KMS-11 (cell line): Measurements from ENCODE around the gene HOXC13.

ENCODE experiments used
- H2AFZ ChIP-seq: fragments of 200-600 bp; sonication (generic); 2 replicates; pipeline ENCODE4 v1.6.1; 2016; ENCODE audit warnings: antibody characterized with exemption, mixed run types, low read depth
- H3K27ac ChIP-seq: fragments of 200-600 bp; sonication (generic); 2 replicates; pipeline ENCODE4 v1.6.1; 2016; ENCODE audit warnings: mild to moderate bottlenecking, mixed run types
- H3K27me3 ChIP-seq: fragments of 200-600 bp; sonication (generic); 2 replicates; pipeline ENCODE4 v1.6.1; 2017; ENCODE audit warnings: mild to moderate bottlenecking, low read depth, mixed run types, moderate library complexity; ENCODE audit not compliant: insufficient read depth
- H3K36me3 ChIP-seq: fragments of 200-600 bp; sonication (generic); 2 replicates; pipeline ENCODE4 v1.6.1; 2017; ENCODE audit warnings: mild to moderate bottlenecking, mixed run types; ENCODE audit not compliant: insufficient read depth
- H3K4me1 ChIP-seq: fragments of 200-600 bp; sonication (generic); 2 replicates; pipeline ENCODE4 v1.6.1; 2016; ENCODE audit warnings: mild to moderate bottlenecking, low read depth, mixed run types; ENCODE audit not compliant: poor library complexity, severe bottlenecking
- H3K4me2 ChIP-seq: fragments of 200-600 bp; sonication (generic); 2 replicates; pipeline ENCODE4 v1.7.0; 2016; ENCODE audit warnings: mild to moderate bottlenecking, mixed run types
- H3K4me3 ChIP-seq: fragments of 200-600 bp; sonication (generic); IDR thresholded peaks from 2 replicates; pipeline ENCODE4 v1.6.1; 2017; ENCODE audit warnings: low read depth, low read length, mixed read lengths; ENCODE audit not compliant: insufficient read depth
- H3K79me2 ChIP-seq: fragments of 200-600 bp; sonication (generic); 2 replicates; pipeline ENCODE4 v1.6.1; 2016; ENCODE audit warnings: low read depth, mixed run types; ENCODE audit not compliant: insufficient read depth
- H3K9ac ChIP-seq: fragments of 200-600 bp; sonication (generic); 2 replicates; pipeline ENCODE4 v1.6.1; 2016; ENCODE audit warnings: mild to moderate bottlenecking, mixed run types
- H4K20me1 ChIP-seq: fragments of 200-600 bp; sonication (generic); 2 replicates; pipeline ENCODE4 v1.6.1; 2016; ENCODE audit warnings: mild to moderate bottlenecking, mixed run types; ENCODE audit not compliant: insufficient read depth
- CTCF ChIP-seq: fragments of 200-600 bp; sonication (generic); conservative IDR thresholded peaks from 2 replicates; pipeline ENCODE4 v1.6.1; 2017; ENCODE audit warnings: low read depth, mild to moderate bottlenecking, antibody characterized with exemption, low read length, moderate library complexity, mixed read lengths

HOXC13 gene

GRCh38 chr12:53942467-53942997 is 3.9 kb downstream of the HOXC13 start:
- Histone ChIP-seq H4K20me1 (no peaks in the 10 kb centered on the region), H3K79me2 (no peaks in the 10 kb centered on the region), H3K9ac (no peak overlapping the region), H3K4me3 (no peak overlapping the region), H2AFZ (no peak overlapping the region), H3K4me1 (no peaks in the 10 kb centered on the region), H3K4me2 (no peak overlapping the region), H3K27me3 (peaks cover 68% of the 10 kb centered on the region), H3K36me3 (no peaks in the 10 kb centered on the region), H3K27ac (no peak overlapping the region)
- TF ChIP-seq CTCF: no peak

- no peak overlapping the region for H2AFZ ChIP-seq
- H3K4me1 ChIP-seq: no peaks in the 10 kb centered on the region
- no peak for TF ChIP-seq CTCF
- H3K27me3 ChIP-seq: peaks cover 74% of the 10 kb centered on the region
- no peaks in the 10 kb centered on the region for H3K36me3 ChIP-seq
- no peak overlapping the region for H3K9ac ChIP-seq
- no peaks in the 10 kb centered on the region for H4K20me1 ChIP-seq
- no peak overlapping the region for H3K4me2 ChIP-seq
- H3K79me2 ChIP-seq: no peaks in the 10 kb centered on the region
- no peak overlapping the region for H3K4me3 ChIP-seq
- no peak overlapping the region for H3K27ac ChIP-seq
Measured at GRCh38 chr12:53944209-53944608, 5.6 kb downstream of the HOXC13 start.

GRCh38 chr12:53944907-53945847 is 6.5 kb downstream of the HOXC13 start:
- Histone ChIP-seq H3K9ac (no peak overlapping the region), H3K27ac (no peak overlapping the region), H3K79me2 (no peaks in the 10 kb centered on the region), H3K4me2 (no peak overlapping the region), H4K20me1 (no peaks in the 10 kb centered on the region), H3K4me1 (no peaks in the 10 kb centered on the region), H2AFZ (no peak overlapping the region), H3K4me3 (no peak overlapping the region), H3K36me3 (no peaks in the 10 kb centered on the region), H3K27me3 (peaks cover 80% of the 10 kb centered on the region)
- no peak for TF ChIP-seq CTCF

- no peak overlapping the region for H3K9ac ChIP-seq
- H3K4me1 ChIP-seq: no peaks in the 10 kb centered on the region
- H3K79me2 ChIP-seq: no peaks in the 10 kb centered on the region
- TF ChIP-seq CTCF: no peak
- no peaks in the 10 kb centered on the region for H4K20me1 ChIP-seq
- no peaks in the 10 kb centered on the region for H3K36me3 ChIP-seq
- H3K4me2 ChIP-seq: no peak overlapping the region
- no peak overlapping the region for H3K27ac ChIP-seq
- H2AFZ ChIP-seq: no peak overlapping the region
- H3K4me3 ChIP-seq: no peak overlapping the region
- H3K27me3 ChIP-seq: peaks cover 88% of the 10 kb centered on the region
Measured at GRCh38 chr12:53947743-53948142, 9.1 kb downstream of the HOXC13 start.
